Measurements from ENCODE around the gene SMG6.

SMG6 gene

DNA sequence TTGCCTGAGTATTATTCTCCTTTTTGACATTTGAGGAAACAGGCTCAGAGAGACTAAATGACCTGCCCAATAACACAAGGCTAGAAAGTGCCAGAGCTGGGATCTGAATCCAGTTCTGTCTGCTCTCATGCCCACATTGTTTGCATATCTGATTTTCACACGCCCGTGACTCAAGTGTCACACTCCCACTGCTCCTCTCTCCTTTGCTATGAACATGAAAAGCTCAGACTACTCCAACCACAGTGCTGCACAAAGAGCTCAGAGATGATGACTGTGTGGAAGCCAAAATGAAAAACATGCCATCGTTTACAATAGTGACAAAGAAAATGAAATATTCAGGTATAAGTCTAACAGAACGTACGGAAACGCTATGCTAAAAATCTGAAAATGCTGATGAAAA, 107.9 kb downstream of the SMG6 start:
- Histone ChIP-seq H3K79me2 (ENCODE audit: low read length) (no peaks in the 10 kb centered on the region), H3K4me1 (ENCODE audit: low read length) (peaks cover 17% of the 10 kb centered on the region), H3K9me3 (ENCODE audit: insufficient read depth, low read length) (no peaks in the 10 kb centered on the region), H3K27ac (ENCODE audit: low read length) (no peak overlapping the region), H3K9ac (ENCODE audit: low read length) (no peak overlapping the region), H3K27me3 (ENCODE audit: low read depth, low read length) (no peaks in the 10 kb centered on the region), H2AFZ (ENCODE audit: low read depth, low read length) (no peak overlapping the region), H4K20me1 (ENCODE audit: insufficient read depth, low read length) (no peaks in the 10 kb centered on the region), H3K4me2 (ENCODE audit: low read length) (no peak overlapping the region), H3K4me3 (ENCODE audit: low read length) (no peak overlapping the region), H3K36me3 (replicated peaks; ENCODE audit: low read depth, low read length) (no peaks in the 10 kb centered on the region)
- no peak for TF ChIP-seq EZH2phosphoT487 (IDR thresholded peaks at IDR 0.05; ENCODE audit: low read depth)
- TF ChIP-seq CTCF (IDR thresholded peaks at IDR 0.05; ENCODE audit: low read depth, low read length): no peak

GRCh38 chr17:2194889-2195335, 108.7 kb downstream of the SMG6 start:
- Histone ChIP-seq H3K79me2 (ENCODE audit: low read length) (no peaks in the 10 kb centered on the region), H3K4me3 (ENCODE audit: low read length) (no peak overlapping the region), H3K9ac (ENCODE audit: low read length) (no peak overlapping the region), H3K36me3 (replicated peaks; ENCODE audit: low read depth, low read length) (no peaks in the 10 kb centered on the region), H3K27ac (ENCODE audit: low read length) (no peak overlapping the region), H4K20me1 (ENCODE audit: insufficient read depth, low read length) (no peaks in the 10 kb centered on the region), H3K4me1 (ENCODE audit: low read length) (peaks cover 17% of the 10 kb centered on the region), H3K4me2 (ENCODE audit: low read length) (no peak overlapping the region), H2AFZ (ENCODE audit: low read depth, low read length) (no peak overlapping the region), H3K9me3 (ENCODE audit: insufficient read depth, low read length) (no peaks in the 10 kb centered on the region), H3K27me3 (ENCODE audit: low read depth, low read length) (no peaks in the 10 kb centered on the region)
- TF ChIP-seq EZH2phosphoT487 (IDR thresholded peaks at IDR 0.05; ENCODE audit: low read depth): no peak
- TF ChIP-seq CTCF (IDR thresholded peaks at IDR 0.05; ENCODE audit: low read depth, low read length): no peak

DNA sequence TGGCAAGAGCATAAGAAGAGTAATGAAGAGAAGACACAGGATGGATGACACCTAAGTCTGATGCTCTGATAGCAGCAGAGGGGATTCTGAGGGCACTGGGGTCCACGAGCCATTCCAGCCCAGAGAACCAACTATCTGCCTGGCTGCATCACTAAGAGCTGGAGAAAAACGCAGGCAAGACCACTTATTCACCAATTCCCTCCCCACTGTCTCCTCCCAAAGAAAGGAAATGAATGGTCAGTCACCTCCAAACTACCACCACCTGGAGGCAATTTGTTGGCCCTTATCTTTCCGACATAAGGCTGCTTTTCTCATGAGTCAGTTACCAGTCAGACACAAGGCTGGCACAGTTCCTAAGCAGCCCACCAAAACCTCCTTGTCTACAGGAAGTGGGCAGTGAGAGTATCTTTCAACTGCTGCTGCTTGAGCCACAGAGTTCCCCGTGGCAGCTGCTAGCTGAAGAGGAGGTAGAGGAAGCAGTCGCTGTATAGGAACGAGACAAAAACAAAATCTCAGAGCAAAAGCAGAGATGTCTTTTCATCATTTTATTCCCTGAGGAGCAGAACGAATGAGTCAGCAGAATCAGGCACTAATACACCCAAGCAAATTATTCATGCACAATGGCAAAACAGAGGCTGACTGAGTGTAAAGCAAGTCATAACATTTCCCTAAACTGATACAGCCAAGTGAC, 111.1 kb downstream of the SMG6 start:
- Histone ChIP-seq H3K36me3 (replicated peaks; ENCODE audit: low read depth, low read length) (no peaks in the 10 kb centered on the region), H3K9ac (ENCODE audit: low read length) (no peak overlapping the region; the same call in 1 of the 2 replicates), H3K79me2 (ENCODE audit: low read length) (no peaks in the 10 kb centered on the region), H4K20me1 (ENCODE audit: insufficient read depth, low read length) (no peaks in the 10 kb centered on the region), H3K27ac (ENCODE audit: low read length) (no peak overlapping the region; the same call in 1 of the 2 replicates), H3K4me2 (ENCODE audit: low read length) (peak overlapping the region; percentile 20), H3K4me3 (ENCODE audit: low read length) (no peak overlapping the region), H3K27me3 (ENCODE audit: low read depth, low read length) (no peaks in the 10 kb centered on the region), H2AFZ (ENCODE audit: low read depth, low read length) (no peak overlapping the region), H3K4me1 (ENCODE audit: low read length) (peaks cover 17% of the 10 kb centered on the region), H3K9me3 (ENCODE audit: insufficient read depth, low read length) (no peaks in the 10 kb centered on the region)
- no peak for TF ChIP-seq EZH2phosphoT487 (IDR thresholded peaks at IDR 0.05; ENCODE audit: low read depth)
- no peak for TF ChIP-seq CTCF (IDR thresholded peaks at IDR 0.05; ENCODE audit: low read depth, low read length)

DNA sequence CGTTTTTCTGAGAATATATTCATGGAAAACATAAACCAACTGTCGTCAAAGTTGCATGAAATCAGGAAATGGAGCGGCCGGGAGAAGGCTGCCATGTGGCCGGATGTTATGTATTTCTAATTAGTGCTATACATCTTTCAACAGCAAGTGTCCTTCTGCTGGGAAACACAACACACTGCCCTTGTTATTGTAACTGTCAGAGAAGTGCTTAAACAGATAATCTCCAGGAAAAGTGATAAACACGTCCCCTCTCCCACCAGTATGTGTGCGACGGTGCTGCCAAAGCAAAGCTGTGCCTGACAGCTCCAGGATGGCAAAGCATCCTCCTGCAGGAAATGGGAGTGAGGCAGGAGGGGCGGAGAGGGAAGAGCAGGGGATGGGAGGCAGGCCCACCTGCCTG, 111.8 kb downstream of the SMG6 start:
- Histone ChIP-seq H3K4me3 (ENCODE audit: low read length) (no peak overlapping the region), H3K27ac (ENCODE audit: low read length) (no peak overlapping the region), H3K9me3 (ENCODE audit: insufficient read depth, low read length) (no peaks in the 10 kb centered on the region), H3K4me1 (ENCODE audit: low read length) (peaks cover 17% of the 10 kb centered on the region), H3K36me3 (replicated peaks; ENCODE audit: low read depth, low read length) (no peaks in the 10 kb centered on the region), H4K20me1 (ENCODE audit: insufficient read depth, low read length) (no peaks in the 10 kb centered on the region), H3K79me2 (ENCODE audit: low read length) (no peaks in the 10 kb centered on the region), H3K27me3 (ENCODE audit: low read depth, low read length) (no peaks in the 10 kb centered on the region), H2AFZ (ENCODE audit: low read depth, low read length) (no peak overlapping the region), H3K4me2 (ENCODE audit: low read length) (no peak overlapping the region), H3K9ac (ENCODE audit: low read length) (no peak overlapping the region)
- TF ChIP-seq EZH2phosphoT487 (IDR thresholded peaks at IDR 0.05; ENCODE audit: low read depth) (no peak), CTCF (IDR thresholded peaks at IDR 0.05; ENCODE audit: low read depth, low read length) (no peak)
